ENCODE data around the gene CHCHD6. TPM values are rescaled to one million over a fixed set of nuclear protein-coding genes. Genes with fewer than 3 reads are reported as not detected.

CHCHD6 gene
- polyA plus RNA-seq, 1 donor: 10.8 TPM

DNA sequence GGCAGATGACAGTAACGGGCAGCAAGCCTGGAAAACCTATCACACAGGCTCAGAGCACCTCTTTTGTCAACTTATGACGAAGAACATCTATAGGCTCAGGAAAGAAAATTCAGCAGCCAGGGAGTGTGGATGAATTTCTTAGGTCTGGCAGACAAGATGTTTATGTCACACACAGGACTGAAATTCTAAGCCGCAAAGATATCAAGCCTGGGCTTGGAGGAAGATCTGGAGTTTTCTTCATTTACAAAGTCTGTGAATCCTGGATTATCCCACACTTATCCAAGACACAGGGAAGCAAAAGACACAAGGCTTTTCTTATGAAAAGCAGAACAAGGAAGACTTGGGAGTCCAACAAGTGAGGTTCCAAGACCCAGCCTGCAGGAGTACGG is 23.4 kb upstream of the CHCHD6 start:
- DNase-seq: no peak
- H3K4me3 ChIP-seq (ENCODE audit: low read length): no peak overlapping the region
- peaks cover 13% of the 10 kb centered on the region for H3K4me1 ChIP-seq (ENCODE audit: control insufficient read depth, insufficient read depth, low read length)
- H3K27me3 ChIP-seq (ENCODE audit: control insufficient read depth, insufficient read depth, low read length): peaks cover 7% of the 10 kb centered on the region
- no peaks in the 10 kb centered on the region for H3K9me3 ChIP-seq (ENCODE audit: control insufficient read depth, low read depth, low read length)
- no peak overlapping the region for H3K27ac ChIP-seq (ENCODE audit: low read length)
- H3K36me3 ChIP-seq (ENCODE audit: control insufficient read depth, insufficient read depth, low read length): no peaks in the 10 kb centered on the region
- WGBS (ENCODE audit: insufficient coverage, low lambda C conversion rate): 50% methylated on average over 1 of the region's 4 CpGs

GRCh38 chr3:126682009-126682408 is 22.0 kb upstream of the CHCHD6 start:
- Histone ChIP-seq H3K4me3 (ENCODE audit: low read length) (no peak overlapping the region), H3K9me3 (ENCODE audit: control insufficient read depth, low read depth, low read length) (no peaks in the 10 kb centered on the region), H3K36me3 (ENCODE audit: control insufficient read depth, insufficient read depth, low read length) (no peaks in the 10 kb centered on the region), H3K27ac (ENCODE audit: low read length) (no peak overlapping the region), H3K27me3 (ENCODE audit: control insufficient read depth, insufficient read depth, low read length) (peaks cover 2% of the 10 kb centered on the region), H3K4me1 (ENCODE audit: control insufficient read depth, insufficient read depth, low read length) (peaks cover 13% of the 10 kb centered on the region)
- WGBS (ENCODE audit: insufficient coverage, low lambda C conversion rate): no CpG with 5 or more reads among the region's 2 CpGs
- no peak for DNase-seq

DNA sequence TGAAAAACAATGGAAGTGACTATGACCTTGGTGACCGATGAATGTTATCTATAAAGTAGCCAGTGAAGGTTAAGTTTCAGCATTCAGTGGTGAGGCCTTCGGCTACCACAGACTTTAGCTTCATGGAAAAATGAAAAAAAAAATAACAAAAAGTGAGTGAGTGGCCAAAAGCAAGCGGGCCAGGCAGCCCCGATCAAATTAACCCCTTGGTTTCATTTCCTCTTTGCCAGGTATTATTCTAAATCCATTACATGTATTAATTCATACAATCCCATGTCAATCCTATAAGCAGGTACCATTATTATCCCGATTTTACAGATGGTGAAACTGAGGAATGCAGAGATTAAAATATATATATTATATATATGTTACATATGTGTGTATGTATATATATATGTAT is 21.0 kb upstream of the CHCHD6 start:
- 90% methylated on average over 2 of the region's 5 CpGs for WGBS (ENCODE audit: insufficient coverage, low lambda C conversion rate)
- Histone ChIP-seq H3K9me3 (ENCODE audit: control insufficient read depth, low read depth, low read length) (no peaks in the 10 kb centered on the region), H3K36me3 (ENCODE audit: control insufficient read depth, insufficient read depth, low read length) (no peaks in the 10 kb centered on the region), H3K27ac (ENCODE audit: low read length) (no peak overlapping the region), H3K4me1 (ENCODE audit: control insufficient read depth, insufficient read depth, low read length) (peaks cover 13% of the 10 kb centered on the region), H3K4me3 (ENCODE audit: low read length) (no peak overlapping the region), H3K27me3 (ENCODE audit: control insufficient read depth, insufficient read depth, low read length) (no peaks in the 10 kb centered on the region)
- no peak for DNase-seq

GRCh38 chr3:126684218-126684751 is 19.8 kb upstream of the CHCHD6 start:
- Histone ChIP-seq H3K9me3 (ENCODE audit: control insufficient read depth, low read depth, low read length) (no peaks in the 10 kb centered on the region), H3K27me3 (ENCODE audit: control insufficient read depth, insufficient read depth, low read length) (no peaks in the 10 kb centered on the region), H3K4me3 (ENCODE audit: low read length) (no peak overlapping the region), H3K4me1 (ENCODE audit: control insufficient read depth, insufficient read depth, low read length) (peaks cover 3% of the 10 kb centered on the region), H3K36me3 (ENCODE audit: control insufficient read depth, insufficient read depth, low read length) (no peaks in the 10 kb centered on the region), H3K27ac (ENCODE audit: low read length) (no peak overlapping the region)
- no CpG with 5 or more reads among the region's 7 CpGs for WGBS (ENCODE audit: insufficient coverage, low lambda C conversion rate)
- peak in 1 of 2 donors; percentile 6 for DNase-seq

DNA sequence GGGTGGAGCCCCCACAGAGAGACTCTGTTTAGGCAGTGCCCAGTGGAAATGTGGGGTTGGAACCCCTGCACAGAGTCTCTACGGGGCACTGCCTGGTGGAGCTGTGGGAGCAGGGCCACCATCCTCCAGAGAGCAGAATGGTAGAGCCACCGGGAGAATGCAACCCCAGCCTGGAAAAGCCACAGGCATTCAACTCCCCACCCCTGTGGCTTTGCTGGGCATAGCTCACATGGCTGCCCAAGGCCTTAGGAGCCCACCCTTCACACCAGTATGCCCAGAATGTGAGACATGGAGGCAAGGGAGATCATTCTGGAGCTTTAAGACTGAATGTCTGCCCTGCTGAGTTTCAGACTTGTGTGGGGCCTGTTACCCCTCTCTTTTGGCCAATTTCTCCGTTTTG is 19.0 kb upstream of the CHCHD6 start:
- H3K27me3 ChIP-seq (ENCODE audit: control insufficient read depth, insufficient read depth, low read length): no peaks in the 10 kb centered on the region
- no peaks in the 10 kb centered on the region for H3K36me3 ChIP-seq (ENCODE audit: control insufficient read depth, insufficient read depth, low read length)
- H3K9me3 ChIP-seq (ENCODE audit: control insufficient read depth, low read depth, low read length): no peaks in the 10 kb centered on the region
- H3K27ac ChIP-seq (ENCODE audit: low read length): no peak overlapping the region
- DNase-seq: no peak
- no peaks in the 10 kb centered on the region for H3K4me1 ChIP-seq (ENCODE audit: control insufficient read depth, insufficient read depth, low read length)
- no peak overlapping the region for H3K4me3 ChIP-seq (ENCODE audit: low read length)
- 83% methylated on average over 1 of the region's 3 CpGs for WGBS (ENCODE audit: insufficient coverage, low lambda C conversion rate)

GRCh38 chr3:126685493-126685892 is 18.5 kb upstream of the CHCHD6 start:
- WGBS (ENCODE audit: insufficient coverage, low lambda C conversion rate): 100% methylated on average over 1 of the region's 2 CpGs
- Histone ChIP-seq H3K36me3 (ENCODE audit: control insufficient read depth, insufficient read depth, low read length) (no peaks in the 10 kb centered on the region), H3K27ac (ENCODE audit: low read length) (no peak overlapping the region), H3K27me3 (ENCODE audit: control insufficient read depth, insufficient read depth, low read length) (no peaks in the 10 kb centered on the region), H3K4me3 (ENCODE audit: low read length) (no peak overlapping the region), H3K9me3 (ENCODE audit: control insufficient read depth, low read depth, low read length) (no peaks in the 10 kb centered on the region), H3K4me1 (ENCODE audit: control insufficient read depth, insufficient read depth, low read length) (no peaks in the 10 kb centered on the region)
- no peak for DNase-seq

GRCh38 chr3:126691765-126692164 is 12.3 kb upstream of the CHCHD6 start:
- H3K4me3 ChIP-seq (ENCODE audit: low read length): no peak overlapping the region

DNA sequence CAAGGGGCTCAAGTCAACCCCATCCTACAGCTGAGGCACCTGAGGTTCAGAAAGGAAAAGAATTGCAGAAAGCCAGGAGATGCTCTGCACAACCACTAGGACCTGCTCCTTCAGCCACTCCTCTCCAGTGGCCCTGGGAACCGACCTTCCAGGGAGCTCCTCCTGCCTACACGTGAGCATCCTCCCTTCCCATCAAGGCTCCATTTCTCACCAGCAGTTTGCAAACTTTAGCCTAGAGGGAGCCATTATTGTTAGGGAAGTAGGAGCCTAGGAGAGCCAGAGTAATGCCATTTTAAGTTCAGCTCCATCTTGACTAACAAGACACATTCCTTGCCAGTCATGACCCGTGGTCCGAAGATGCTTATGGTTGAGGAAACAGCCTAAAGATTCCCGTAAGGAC is 11.2 kb upstream of the CHCHD6 start:
- WGBS (ENCODE audit: insufficient coverage, low lambda C conversion rate): no CpG with 5 or more reads among the region's 5 CpGs
- Histone ChIP-seq H3K4me1 (ENCODE audit: control insufficient read depth, insufficient read depth, low read length) (no peaks in the 10 kb centered on the region), H3K36me3 (ENCODE audit: control insufficient read depth, insufficient read depth, low read length) (no peaks in the 10 kb centered on the region), H3K27me3 (ENCODE audit: control insufficient read depth, insufficient read depth, low read length) (peaks cover 11% of the 10 kb centered on the region), H3K27ac (ENCODE audit: low read length) (no peak overlapping the region), H3K4me3 (ENCODE audit: low read length) (no peak overlapping the region), H3K9me3 (ENCODE audit: control insufficient read depth, low read depth, low read length) (no peaks in the 10 kb centered on the region)
- DNase-seq: no peak

More at GRCh38 chr3:126691765-126692164, 12.3 kb upstream of the CHCHD6 start:
- Histone ChIP-seq H3K9me3 (ENCODE audit: control insufficient read depth, low read depth, low read length) (no peaks in the 10 kb centered on the region), H3K36me3 (ENCODE audit: control insufficient read depth, insufficient read depth, low read length) (no peaks in the 10 kb centered on the region), H3K27ac (ENCODE audit: low read length) (no peak overlapping the region), H3K4me1 (ENCODE audit: control insufficient read depth, insufficient read depth, low read length) (no peaks in the 10 kb centered on the region), H3K27me3 (ENCODE audit: control insufficient read depth, insufficient read depth, low read length) (peaks cover 11% of the 10 kb centered on the region)
- no CpG with 5 or more reads among the region's 4 CpGs for WGBS (ENCODE audit: insufficient coverage, low lambda C conversion rate)
- no peak for DNase-seq

DNA sequence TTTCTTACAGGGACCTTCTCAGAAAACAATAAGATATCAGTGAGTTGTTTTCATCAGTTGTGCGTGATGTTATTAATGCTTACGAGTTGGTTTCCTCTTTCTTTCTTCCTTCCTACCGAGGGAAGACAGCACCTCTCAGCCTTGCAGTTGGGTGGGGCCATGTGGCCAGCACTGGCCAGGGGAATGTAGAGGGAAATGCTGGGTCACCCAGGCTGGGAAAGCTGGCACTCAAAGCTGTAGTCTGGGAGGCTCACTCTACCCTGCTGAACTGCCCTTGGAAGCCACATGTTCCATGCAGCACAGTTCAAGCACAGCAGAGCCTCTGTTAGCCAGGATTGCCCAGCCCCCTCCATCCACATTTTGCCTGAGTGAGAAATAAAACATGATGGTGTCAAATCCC is 10.1 kb upstream of the CHCHD6 start:
- H3K36me3 ChIP-seq (ENCODE audit: control insufficient read depth, insufficient read depth, low read length): no peaks in the 10 kb centered on the region
- peaks cover 11% of the 10 kb centered on the region for H3K27me3 ChIP-seq (ENCODE audit: control insufficient read depth, insufficient read depth, low read length)
- no peaks in the 10 kb centered on the region for H3K9me3 ChIP-seq (ENCODE audit: control insufficient read depth, low read depth, low read length)
- no peak for DNase-seq
- 90% methylated on average over 2 of the region's 3 CpGs for WGBS (ENCODE audit: insufficient coverage, low lambda C conversion rate)
- H3K4me1 ChIP-seq (ENCODE audit: control insufficient read depth, insufficient read depth, low read length): no peaks in the 10 kb centered on the region
- no peak overlapping the region for H3K4me3 ChIP-seq (ENCODE audit: low read length)
- H3K27ac ChIP-seq (ENCODE audit: low read length): no peak overlapping the region

GRCh38 chr3:126696701-126697267 is 7.3 kb upstream of the CHCHD6 start:
- Histone ChIP-seq H3K9me3 (ENCODE audit: control insufficient read depth, low read depth, low read length) (no peaks in the 10 kb centered on the region), H3K36me3 (ENCODE audit: control insufficient read depth, insufficient read depth, low read length) (no peaks in the 10 kb centered on the region), H3K27me3 (ENCODE audit: control insufficient read depth, insufficient read depth, low read length) (peaks cover 10% of the 10 kb centered on the region), H3K27ac (ENCODE audit: low read length) (no peak overlapping the region), H3K4me1 (ENCODE audit: control insufficient read depth, insufficient read depth, low read length) (no peaks in the 10 kb centered on the region), H3K4me3 (ENCODE audit: low read length) (no peak overlapping the region)
- WGBS (ENCODE audit: insufficient coverage, low lambda C conversion rate): no CpG with 5 or more reads among the region's 5 CpGs
- no peak for DNase-seq

DNA sequence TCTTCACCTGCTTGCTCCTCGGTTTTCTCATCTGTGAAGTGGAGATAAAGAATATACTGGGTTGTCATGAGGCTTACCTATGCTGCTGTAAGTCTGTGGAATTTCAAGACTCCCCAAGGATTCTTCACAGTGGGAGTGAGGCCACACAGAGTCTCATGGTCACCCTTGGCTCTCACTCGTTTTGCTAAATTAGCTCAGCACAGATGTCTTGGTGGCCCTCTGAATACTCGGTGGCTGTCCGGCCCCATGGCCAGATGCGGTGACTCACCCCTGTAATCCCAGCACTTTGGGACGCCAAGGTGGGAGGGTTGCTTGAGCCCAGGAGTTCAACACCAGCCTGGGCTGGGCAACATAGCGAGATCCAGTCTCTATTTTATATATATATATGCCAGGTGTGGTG is 5.0 kb upstream of the CHCHD6 start:
- H3K27me3 ChIP-seq (ENCODE audit: control insufficient read depth, insufficient read depth, low read length): no peaks in the 10 kb centered on the region
- no peak overlapping the region for H3K27ac ChIP-seq (ENCODE audit: low read length)
- no CpG with 5 or more reads among the region's 7 CpGs for WGBS (ENCODE audit: insufficient coverage, low lambda C conversion rate)

More for the DNA sequence above, 5.0 kb upstream of the CHCHD6 start:
- no peak for DNase-seq
- no peaks in the 10 kb centered on the region for H3K9me3 ChIP-seq (ENCODE audit: control insufficient read depth, low read depth, low read length)
- H3K36me3 ChIP-seq (ENCODE audit: control insufficient read depth, insufficient read depth, low read length): no peaks in the 10 kb centered on the region
- H3K4me3 ChIP-seq (ENCODE audit: low read length): no peak overlapping the region
- H3K4me1 ChIP-seq (ENCODE audit: control insufficient read depth, insufficient read depth, low read length): no peaks in the 10 kb centered on the region
